MCF 10A (cell line): ENCODE results near the gene ERC2. TPM values are rescaled to one million over a fixed set of nuclear protein-coding genes. Genes with fewer than 3 reads are reported as not detected.

Source experiments
- BruUV-seq: library from RNA; stranded (reverse); fragments of 400-500 nt; replicated peaks from 2 replicates; lab custom pipeline; 2021; lab: Mats Ljungman, UMichigan
- CTCF ChIA-PET: fragments of 300-600 bp; sonication (Branson Sonifier 250); formaldehyde crosslinking; extraction: SDS; loops from one replicate; lab custom pipeline; 2021; ENCODE audit warnings: antibody characterized with exemption, inconsistent platforms; lab: Yijun Ruan, JAX
- POLR2A ChIA-PET: fragments of 300-600, 350-650 bp; sonication (Branson Sonifier 250); formaldehyde crosslinking; extraction: SDS; loops from one replicate; lab custom pipeline; 2020; ENCODE audit warnings: antibody characterized with exemption, inconsistent platforms; lab: Yijun Ruan, JAX
- DNase-seq: peaks from one replicate; pipeline ENCODE4 v3.0.0-alpha.2; 2018; ENCODE audit not compliant: unreplicated experiment
- H3K27ac Mint-ChIP-seq: one replicate; pipeline ENCODE4 v1.8.0; 2022; ENCODE audit warnings: mild to moderate bottlenecking, low read depth, mixed read lengths; ENCODE audit not compliant: unreplicated experiment
- H3K27me3 Mint-ChIP-seq: one replicate; pipeline ENCODE4 v1.8.0; 2022; ENCODE audit warnings: mixed read lengths; ENCODE audit not compliant: insufficient read depth, unreplicated experiment
- H3K36me3 Mint-ChIP-seq: one replicate; pipeline ENCODE4 v1.8.0; 2022; ENCODE audit warnings: mild to moderate bottlenecking, moderate library complexity, mixed read lengths; ENCODE audit not compliant: insufficient read depth, unreplicated experiment
- H3K4me1 Mint-ChIP-seq: one replicate; pipeline ENCODE4 v1.8.0; 2022; ENCODE audit warnings: mixed read lengths; ENCODE audit not compliant: insufficient read depth, unreplicated experiment
- H3K4me3 Mint-ChIP-seq: one replicate; pipeline ENCODE4 v1.8.0; 2022; ENCODE audit warnings: mild to moderate bottlenecking, moderate library complexity, mixed read lengths; ENCODE audit not compliant: unreplicated experiment
- H3K9me3 Mint-ChIP-seq: one replicate; pipeline ENCODE4 v1.8.0; 2022; ENCODE audit warnings: mixed read lengths; ENCODE audit not compliant: unreplicated experiment
- CTCF ChIP-seq: fragments of 200-600 bp; IDR thresholded peaks from one replicate; pipeline ENCODE4 v1.8.0; 2022; ENCODE audit warnings: antibody characterized with exemption, mild to moderate bottlenecking; ENCODE audit not compliant: unreplicated experiment
- intact Hi-C: fragments of 100-400 bp; cut with micrococcal nuclease; formaldehyde crosslinking; loops from 2 replicates; pipeline ENCODE4 v1.14.1; 2022
- total RNA-seq: library from RNA; stranded (reverse); gene quantifications from 2 replicates; pipeline ENCODE4 v1.2.3, GENCODE V29; 2022

ERC2 gene
- total RNA-seq, 1 experiment from 2014 or later: 0.42 TPM

DNA sequence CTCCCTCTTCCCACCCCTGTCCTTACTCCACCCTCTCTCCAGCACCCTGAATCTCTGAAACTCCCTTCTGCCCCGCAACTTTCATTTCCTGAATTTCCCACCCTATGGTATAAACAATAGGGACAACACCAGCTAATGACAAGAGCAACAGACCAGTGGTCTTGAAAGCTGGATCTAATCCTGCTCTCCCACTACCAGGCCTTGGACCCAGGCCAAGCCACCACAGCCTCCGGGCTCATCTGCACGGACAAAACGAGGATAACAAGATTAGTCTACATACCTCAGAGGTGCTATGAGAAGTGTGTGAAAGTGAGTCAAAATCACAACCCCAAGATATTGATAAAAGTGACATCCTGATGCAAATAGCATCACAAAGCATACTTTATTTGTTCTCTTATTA, 128.6 kb downstream of the ERC2 start:
- no peak overlapping the region for H3K4me3 Mint-ChIP-seq
- H3K27me3 Mint-ChIP-seq: peaks cover 24% of the 10 kb centered on the region
- no peak overlapping the region for H3K27ac Mint-ChIP-seq
- DNase-seq: no peak
- intact Hi-C loops: loop anchor here (1.0 to 10.0 kb wide), 5 partner anchors 108 to 649 kb away; partner anchors contain the start of gene ARHGEF3
- H3K9me3 Mint-ChIP-seq: no peaks in the 10 kb centered on the region
- ChIA-PET POLR2A (interaction anchor here (2.1 kb wide), 1 partner anchor 155 kb away, joined by 8 read pairs; no protein-coding TSS in a partner anchor), CTCF (interaction anchor here (0.6 to 9.8 kb wide), 27 partner anchors 8 to 925 kb away, joined by 3 to 133 read pairs (median 7); no protein-coding TSS in a partner anchor)
- BruUV-seq: no TSS peak
- TF ChIP-seq CTCF: no peak
- peaks cover 6% of the 10 kb centered on the region for H3K4me1 Mint-ChIP-seq
- H3K36me3 Mint-ChIP-seq: no peaks in the 10 kb centered on the region

DNA sequence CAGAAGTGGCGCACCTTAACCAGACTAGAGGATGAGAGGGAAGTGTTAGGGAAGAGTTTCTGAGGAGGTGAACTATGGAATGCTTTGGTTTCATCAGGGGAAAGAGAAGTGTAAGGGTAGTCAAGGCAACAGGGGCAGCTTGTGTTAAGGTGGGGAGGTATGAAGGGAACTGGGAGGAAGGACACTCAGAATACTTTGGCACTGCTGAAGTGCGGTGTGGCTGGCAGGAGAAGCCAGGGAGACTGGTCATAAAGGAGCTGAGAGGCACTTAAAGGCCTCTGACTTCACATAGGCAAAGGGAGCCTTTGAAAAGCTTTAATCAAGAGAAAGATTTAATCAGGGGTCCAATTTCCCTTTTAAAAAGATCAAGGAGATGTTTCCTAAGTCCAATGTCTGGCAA, 129.0 kb downstream of the ERC2 start:
- H3K4me3 Mint-ChIP-seq: no peak overlapping the region
- intact Hi-C loops: no loop called here
- POLR2A ChIA-PET: no interaction called here
- H3K4me1 Mint-ChIP-seq: peaks cover 6% of the 10 kb centered on the region
- peaks cover 20% of the 10 kb centered on the region for H3K27me3 Mint-ChIP-seq
- H3K27ac Mint-ChIP-seq: no peak overlapping the region
- TF ChIP-seq CTCF: no peak
- no TSS peak for BruUV-seq
- CTCF ChIA-PET: interaction anchor here (0.9 to 9.8 kb wide), 13 partner anchors 11 to 208 kb away, joined by 3 to 133 read pairs (median 15); no protein-coding TSS in a partner anchor
- no peaks in the 10 kb centered on the region for H3K9me3 Mint-ChIP-seq
- no peaks in the 10 kb centered on the region for H3K36me3 Mint-ChIP-seq
- no peak for DNase-seq

GRCh38 chr3:56336023-56336422, 132.2 kb downstream of the ERC2 start:
- no peaks in the 10 kb centered on the region for H3K9me3 Mint-ChIP-seq
- no TSS peak for BruUV-seq
- H3K4me1 Mint-ChIP-seq: no peaks in the 10 kb centered on the region
- CTCF ChIA-PET: interaction anchor here (0.7 to 9.8 kb wide), 4 partner anchors 9 to 211 kb away, joined by 3 to 133 read pairs (median 54); no protein-coding TSS in a partner anchor
- H3K36me3 Mint-ChIP-seq: no peaks in the 10 kb centered on the region
- H3K27ac Mint-ChIP-seq: no peak overlapping the region
- TF ChIP-seq CTCF: no peak
- intact Hi-C loops: no loop called here
- no peak for DNase-seq
- no peak overlapping the region for H3K4me3 Mint-ChIP-seq
- peaks cover 9% of the 10 kb centered on the region for H3K27me3 Mint-ChIP-seq
- POLR2A ChIA-PET: no interaction called here

DNA sequence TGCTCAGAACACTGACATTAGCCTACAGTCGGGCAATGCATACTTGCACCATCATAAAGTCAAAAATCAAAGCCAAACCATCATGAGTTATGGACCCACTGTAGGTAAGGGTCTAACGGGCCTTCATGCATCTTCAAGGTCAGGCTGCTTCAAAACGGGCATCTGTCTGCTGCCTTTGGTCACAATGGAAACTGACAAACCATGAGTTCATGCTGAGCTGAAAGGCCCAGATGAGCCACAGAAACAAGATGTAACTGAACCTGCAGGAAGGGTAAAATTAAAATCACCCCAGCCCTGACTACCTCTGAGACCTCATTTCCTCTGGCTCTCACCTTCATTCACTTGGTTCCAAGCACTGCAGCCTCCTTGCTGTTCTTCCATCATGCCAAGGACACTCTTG, 143.8 kb downstream of the ERC2 start:
- Mint-ChIP-seq H3K9me3 (no peaks in the 10 kb centered on the region), H3K36me3 (no peaks in the 10 kb centered on the region), H3K27me3 (peaks cover 19% of the 10 kb centered on the region), H3K4me1 (peaks cover 12% of the 10 kb centered on the region), H3K27ac (no peak overlapping the region), H3K4me3 (no peak overlapping the region)
- DNase-seq: no peak
- BruUV-seq: no TSS peak
- ChIA-PET CTCF (interaction anchor here (1.0 to 2.0 kb wide), 2 partner anchors 16 to 171 kb away, joined by 4 to 14 read pairs; no protein-coding TSS in a partner anchor), POLR2A (interaction anchor here (0.5 to 1.3 kb wide), 2 partner anchors 9 to 1652 kb away, joined by 3 to 4 read pairs; no protein-coding TSS in a partner anchor)
- TF ChIP-seq CTCF: no peak
- intact Hi-C loops: no loop called here
